22Rv1 (cell line): Measurements from ENCODE around the gene INSYN1.

Experiments
- ZFX ChIP-seq: fragments of 450-650 bp; IDR thresholded peaks from 2 replicates; pipeline ENCODE4 v1.6.1; 2017; ENCODE audit warnings: antibody characterized with exemption, borderline replicate concordance
- TF ChIP-seq, protein P1 (sequence below): fragments of 450-650 bp; IDR thresholded peaks from 2 replicates; pipeline ENCODE4 v1.5.1; 2017; ENCODE audit warnings: mild to moderate bottlenecking

DNA sequence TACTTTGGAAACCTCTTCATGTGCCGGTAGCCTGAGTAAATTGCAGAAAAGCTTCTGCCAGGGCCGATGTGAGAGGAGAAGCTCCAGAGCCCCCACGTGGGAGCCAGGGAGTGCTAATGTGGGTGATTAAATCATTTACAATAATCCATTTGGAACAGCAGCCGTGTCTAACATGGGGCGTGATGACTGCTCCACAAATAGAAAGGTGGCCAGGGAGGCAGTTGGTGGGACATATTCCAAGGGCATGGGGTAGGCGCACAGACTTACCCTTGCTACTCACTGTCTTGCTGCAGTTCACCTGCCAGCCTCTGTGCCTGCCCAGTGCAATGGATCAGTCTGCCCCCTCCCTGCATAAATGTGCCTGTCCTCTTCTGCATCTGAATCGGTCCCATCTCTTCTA lies 39.3 kb upstream of the INSYN1 start:
- TF ChIP-seq, protein P1, sequence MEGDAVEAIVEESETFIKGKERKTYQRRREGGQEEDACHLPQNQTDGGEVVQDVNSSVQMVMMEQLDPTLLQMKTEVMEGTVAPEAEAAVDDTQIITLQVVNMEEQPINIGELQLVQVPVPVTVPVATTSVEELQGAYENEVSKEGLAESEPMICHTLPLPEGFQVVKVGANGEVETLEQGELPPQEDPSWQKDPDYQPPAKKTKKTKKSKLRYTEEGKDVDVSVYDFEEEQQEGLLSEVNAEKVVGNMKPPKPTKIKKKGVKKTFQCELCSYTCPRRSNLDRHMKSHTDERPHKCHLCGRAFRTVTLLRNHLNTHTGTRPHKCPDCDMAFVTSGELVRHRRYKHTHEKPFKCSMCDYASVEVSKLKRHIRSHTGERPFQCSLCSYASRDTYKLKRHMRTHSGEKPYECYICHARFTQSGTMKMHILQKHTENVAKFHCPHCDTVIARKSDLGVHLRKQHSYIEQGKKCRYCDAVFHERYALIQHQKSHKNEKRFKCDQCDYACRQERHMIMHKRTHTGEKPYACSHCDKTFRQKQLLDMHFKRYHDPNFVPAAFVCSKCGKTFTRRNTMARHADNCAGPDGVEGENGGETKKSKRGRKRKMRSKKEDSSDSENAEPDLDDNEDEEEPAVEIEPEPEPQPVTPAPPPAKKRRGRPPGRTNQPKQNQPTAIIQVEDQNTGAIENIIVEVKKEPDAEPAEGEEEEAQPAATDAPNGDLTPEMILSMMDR: no peak
- no peak for TF ChIP-seq ZFX
